Sigmoid colon (tissue), 4 donors: ENCODE measurements around the gene ASB16.

Experiments
- POLR2A ChIP-seq, 2 donors: fragments of 450-650 bp; IDR thresholded peaks; one replicate each; pipeline ENCODE4 v1.6.1; 2016; ENCODE audit warnings: antibody characterized with exemption in 2 of 2, mild to moderate bottlenecking in 2 of 2, moderate library complexity in 2 of 2
- POLR2AphosphoS5 ChIP-seq, 4 donors: sonication (generic); formaldehyde crosslinking; IDR thresholded peaks; one replicate each; pipeline ENCODE4 v1.6.1; 2017; ENCODE audit warnings: antibody characterized with exemption in 4 of 4
- TF ChIP-seq, protein P1 (sequence below), 4 experiments: fragments of 450-650 bp in 3 of 4; fragments of 200-600 bp in 1 of 4; IDR thresholded peaks; one replicate each; pipeline ENCODE4 v1.5.1; 2016 to 2019; ENCODE audit warnings: antibody characterized with exemption in 4 of 4, mild to moderate bottlenecking in 3 of 4, moderate library complexity in 2 of 4

- TF ChIP-seq, protein P1, sequence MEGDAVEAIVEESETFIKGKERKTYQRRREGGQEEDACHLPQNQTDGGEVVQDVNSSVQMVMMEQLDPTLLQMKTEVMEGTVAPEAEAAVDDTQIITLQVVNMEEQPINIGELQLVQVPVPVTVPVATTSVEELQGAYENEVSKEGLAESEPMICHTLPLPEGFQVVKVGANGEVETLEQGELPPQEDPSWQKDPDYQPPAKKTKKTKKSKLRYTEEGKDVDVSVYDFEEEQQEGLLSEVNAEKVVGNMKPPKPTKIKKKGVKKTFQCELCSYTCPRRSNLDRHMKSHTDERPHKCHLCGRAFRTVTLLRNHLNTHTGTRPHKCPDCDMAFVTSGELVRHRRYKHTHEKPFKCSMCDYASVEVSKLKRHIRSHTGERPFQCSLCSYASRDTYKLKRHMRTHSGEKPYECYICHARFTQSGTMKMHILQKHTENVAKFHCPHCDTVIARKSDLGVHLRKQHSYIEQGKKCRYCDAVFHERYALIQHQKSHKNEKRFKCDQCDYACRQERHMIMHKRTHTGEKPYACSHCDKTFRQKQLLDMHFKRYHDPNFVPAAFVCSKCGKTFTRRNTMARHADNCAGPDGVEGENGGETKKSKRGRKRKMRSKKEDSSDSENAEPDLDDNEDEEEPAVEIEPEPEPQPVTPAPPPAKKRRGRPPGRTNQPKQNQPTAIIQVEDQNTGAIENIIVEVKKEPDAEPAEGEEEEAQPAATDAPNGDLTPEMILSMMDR (IDR thresholded peaks at IDR 0.05): no peak
- TF ChIP-seq POLR2A (IDR thresholded peaks at IDR 0.05) (no peak), POLR2AphosphoS5 (IDR thresholded peaks at IDR 0.05) (no peak)
Measured at GRCh38 chr17:44190481-44190880, 20.0 kb downstream of the ASB16 start.
